NB4 (cell line): ENCODE results near the gene MYL6.

Experiments used
- DNase-seq: peaks from one replicate; pipeline ENCODE4 v3.0.0; 2010; ENCODE audit warnings: low read depth
- H3K4me3 ChIP-seq: one replicate; pipeline ENCODE4 v1.5.1; 2011; ENCODE audit warnings: mild to moderate bottlenecking, low read depth, low read length, moderate library complexity
- CTCF ChIP-seq: IDR thresholded peaks from one replicate; pipeline ENCODE4 v1.5.1; 2012; ENCODE audit warnings: low read depth, low read length
- MYC ChIP-seq: IDR thresholded peaks from 2 replicates; pipeline ENCODE4 v1.6.1; 2011; ENCODE audit warnings: low read depth, low read length
- POLR2A ChIP-seq: IDR thresholded peaks from 2 replicates; pipeline ENCODE4 v1.6.1; 2011; ENCODE audit warnings: mild to moderate bottlenecking; ENCODE audit not compliant: insufficient read length; ENCODE audit errors: extremely low read depth
- TF ChIP-seq, protein P1 (sequence below): IDR thresholded peaks from 2 replicates; pipeline ENCODE4 v1.6.1; 2011; ENCODE audit warnings: low read depth, low read length

Gene MYL6

GRCh38 chr12:56204275-56204674, 46.1 kb downstream of the MYL6 start:
- TF ChIP-seq CTCF, result no peak
- TF ChIP-seq, protein P1, sequence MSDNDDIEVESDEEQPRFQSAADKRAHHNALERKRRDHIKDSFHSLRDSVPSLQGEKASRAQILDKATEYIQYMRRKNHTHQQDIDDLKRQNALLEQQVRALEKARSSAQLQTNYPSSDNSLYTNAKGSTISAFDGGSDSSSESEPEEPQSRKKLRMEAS, result no peak
- no peak for TF ChIP-seq MYC
- TF ChIP-seq POLR2A, result no peak
- DNase-seq, result no peak
- no peak overlapping the region for H3K4me3 ChIP-seq

DNA sequence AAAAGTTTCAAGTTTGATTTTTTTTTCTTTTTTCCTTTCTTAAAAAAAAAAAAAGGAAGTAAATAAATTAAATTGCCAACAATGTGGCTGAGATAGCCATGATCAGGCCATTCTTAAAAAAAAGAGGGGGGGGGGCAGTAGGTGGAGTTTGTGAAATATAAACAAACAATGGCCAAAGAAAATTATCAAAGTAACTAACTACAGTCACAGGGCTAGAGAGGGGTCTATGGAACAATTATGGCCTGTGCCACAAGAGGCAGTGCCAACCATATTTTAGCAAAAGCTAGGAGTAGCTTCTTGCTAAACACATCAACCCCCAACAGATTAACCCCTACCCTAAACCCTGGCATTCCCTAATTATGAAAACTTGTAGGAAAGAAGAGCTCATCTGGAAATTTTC, 47.3 kb downstream of the MYL6 start:
- no peak overlapping the region for H3K4me3 ChIP-seq
- TF ChIP-seq, protein P1, result no peak
- no peak for TF ChIP-seq MYC
- TF ChIP-seq CTCF, result no peak
- TF ChIP-seq POLR2A, result no peak
- no peak for DNase-seq

GRCh38 chr12:56206452-56207166, 48.5 kb downstream of the MYL6 start:
- peak; percentile 69 for DNase-seq
- TF ChIP-seq CTCF (peak; percentile 79), POLR2A (no peak), MYC (no peak)
- TF ChIP-seq, protein P1, result 0 out of 2 replicates have a peak, but pooled peaks have one; percentile 24
- H3K4me3 ChIP-seq, result no peak overlapping the region

DNA sequence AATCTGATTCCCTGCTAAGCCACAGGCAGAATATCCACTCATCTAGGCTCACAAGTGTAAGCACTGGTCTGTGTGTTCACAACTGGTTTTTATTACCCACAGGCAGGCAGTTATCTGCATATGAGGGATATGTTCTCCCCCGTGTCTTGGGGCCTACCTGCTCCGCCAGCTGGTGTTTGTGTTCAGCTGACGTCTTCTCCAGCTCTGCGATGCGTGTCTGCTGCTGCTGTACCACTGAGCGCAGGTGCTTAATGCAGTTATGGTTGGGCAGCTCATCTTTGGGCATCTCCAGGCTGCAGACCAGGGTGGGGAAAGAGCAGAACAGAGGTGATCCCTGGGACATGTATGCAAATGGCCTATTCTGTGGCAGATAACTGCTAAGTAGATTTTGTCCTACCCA, 49.8 kb downstream of the MYL6 start:
- TF ChIP-seq MYC, result no peak
- no peak for TF ChIP-seq CTCF
- TF ChIP-seq, protein P1, result no peak
- no peak for TF ChIP-seq POLR2A

More for the DNA sequence above, 49.8 kb downstream of the MYL6 start:
- DNase-seq, result no peak
- no peak overlapping the region for H3K4me3 ChIP-seq
